Naive B cell (primary cell): ENCODE data around the gene PLVAP. TPM values are rescaled to one million over a fixed set of nuclear protein-coding genes. Genes with fewer than 3 reads are reported as not detected.
A peak's percentile ranks its signal among the peaks of the same experiment; 100 is the strongest.
"Not testable (repeated sequence)": the region's sequence is repeated elsewhere in the genome, so short reads cannot be mapped to it uniquely, and the experiment has no call there.

ENCODE experiments used
- ATAC-seq, 2 donors: fragments of 150-1000 bp; cut with Tn5 transposase; 2 replicates each; pipeline ENCODE4 v1.10.0; 2021; ENCODE audit warnings: low read depth in 2 of 2, mild to moderate bottlenecking in 2 of 2, moderate library complexity in 2 of 2
- DNase-seq: peaks from one replicate; pipeline ENCODE4 v3.0.0; 2022
- H3K27ac Mint-ChIP-seq, 6 donors: one replicate each; pipeline ENCODE4 v1.8.0; 2020 to 2022; ENCODE audit warnings: mild to moderate bottlenecking in 6 of 6, mixed read lengths in 6 of 6, moderate library complexity in 5 of 6, inconsistent platforms in 2 of 6
- H3K27me3 Mint-ChIP-seq, 3 donors: one replicate each; pipeline ENCODE4 v1.8.0; 2021 to 2022; ENCODE audit warnings: mixed read lengths in 3 of 3, mild to moderate bottlenecking in 1 of 3
- H3K36me3 Mint-ChIP-seq, 2 donors: one replicate each; pipeline ENCODE4 v1.8.0; 2020 to 2022; ENCODE audit warnings: mixed read lengths in 2 of 2, inconsistent platforms in 1 of 2, mild to moderate bottlenecking in 1 of 2
- H3K4me1 Mint-ChIP-seq, 3 donors: one replicate each; pipeline ENCODE4 v1.8.0; 2020 to 2022; ENCODE audit warnings: mixed read lengths in 3 of 3, inconsistent platforms in 1 of 3, mild to moderate bottlenecking in 1 of 3, moderate library complexity in 1 of 3
- H3K4me3 Mint-ChIP-seq, 8 donors: one replicate each; pipeline ENCODE4 v1.8.0; 2020 to 2022; ENCODE audit warnings: mild to moderate bottlenecking in 8 of 8, mixed read lengths in 8 of 8, moderate library complexity in 8 of 8, inconsistent platforms in 2 of 8
- H3K9me3 Mint-ChIP-seq, 7 donors: one replicate each; pipeline ENCODE4 v1.8.0; 2020 to 2022; ENCODE audit warnings: mixed read lengths in 7 of 7, mild to moderate bottlenecking in 5 of 7, inconsistent platforms in 2 of 7, moderate library complexity in 1 of 7
- polyA plus RNA-seq, 6 donors: library from polyadenylated mRNA; unstranded; fragments of 300-500 nt; fragmentation: Illumina TruSeq; gene quantifications; one replicate each; pipeline ENCODE4 v1.2.3, GENCODE V29; 2021; ENCODE audit warnings: low read depth in 6 of 6

PLVAP gene
- polyA plus RNA-seq, 6 donors from 2014 or later = not detected

DNA sequence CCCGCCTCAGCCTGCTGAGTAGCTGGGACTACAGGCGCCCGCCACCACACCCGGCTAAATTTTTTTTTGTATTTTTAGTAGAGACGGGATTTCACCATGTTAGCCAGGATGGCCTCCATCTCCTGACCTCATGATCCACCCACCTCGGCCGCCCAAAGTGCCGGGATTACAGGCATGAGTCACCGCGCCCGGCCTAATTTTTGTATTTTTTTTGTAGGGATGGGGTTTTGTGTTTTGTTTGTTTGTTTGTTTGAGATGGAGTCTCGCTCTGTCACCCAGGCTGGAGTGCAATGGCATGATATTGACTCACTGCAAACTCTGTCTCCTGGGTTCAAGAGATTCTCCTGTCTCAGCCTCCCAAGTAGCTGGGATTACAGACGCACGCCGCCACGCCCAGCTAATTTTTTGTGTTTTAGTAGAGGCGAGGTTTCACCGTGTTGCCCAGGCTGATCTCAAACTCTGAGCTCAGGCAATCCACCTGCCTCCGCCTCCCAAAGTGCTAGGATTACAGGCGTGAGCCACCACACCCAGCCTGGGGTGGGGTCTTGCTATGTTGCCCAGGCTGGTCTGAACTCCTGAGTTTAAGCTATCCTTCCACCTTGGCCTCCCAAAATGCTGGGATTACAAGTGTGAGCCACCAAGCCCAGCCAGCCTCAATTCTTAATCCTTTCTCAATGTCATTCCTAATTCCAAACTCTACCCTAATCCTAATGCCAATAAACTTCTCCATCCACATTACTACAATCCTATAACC is 13.1 kb downstream of the PLVAP start:
- not testable (repeated sequence) for H3K4me3 Mint-ChIP-seq, H3K9me3 Mint-ChIP-seq, H3K36me3 Mint-ChIP-seq, ATAC-seq, H3K27ac Mint-ChIP-seq, DNase-seq
- Mint-ChIP-seq H3K4me1 (peaks cover 0 to 14% (median 4%) of the 10 kb centered on the region in 3 donors), H3K27me3 (peaks cover 5 to 49% (median 33%) of the 10 kb centered on the region in 3 donors)

DNA sequence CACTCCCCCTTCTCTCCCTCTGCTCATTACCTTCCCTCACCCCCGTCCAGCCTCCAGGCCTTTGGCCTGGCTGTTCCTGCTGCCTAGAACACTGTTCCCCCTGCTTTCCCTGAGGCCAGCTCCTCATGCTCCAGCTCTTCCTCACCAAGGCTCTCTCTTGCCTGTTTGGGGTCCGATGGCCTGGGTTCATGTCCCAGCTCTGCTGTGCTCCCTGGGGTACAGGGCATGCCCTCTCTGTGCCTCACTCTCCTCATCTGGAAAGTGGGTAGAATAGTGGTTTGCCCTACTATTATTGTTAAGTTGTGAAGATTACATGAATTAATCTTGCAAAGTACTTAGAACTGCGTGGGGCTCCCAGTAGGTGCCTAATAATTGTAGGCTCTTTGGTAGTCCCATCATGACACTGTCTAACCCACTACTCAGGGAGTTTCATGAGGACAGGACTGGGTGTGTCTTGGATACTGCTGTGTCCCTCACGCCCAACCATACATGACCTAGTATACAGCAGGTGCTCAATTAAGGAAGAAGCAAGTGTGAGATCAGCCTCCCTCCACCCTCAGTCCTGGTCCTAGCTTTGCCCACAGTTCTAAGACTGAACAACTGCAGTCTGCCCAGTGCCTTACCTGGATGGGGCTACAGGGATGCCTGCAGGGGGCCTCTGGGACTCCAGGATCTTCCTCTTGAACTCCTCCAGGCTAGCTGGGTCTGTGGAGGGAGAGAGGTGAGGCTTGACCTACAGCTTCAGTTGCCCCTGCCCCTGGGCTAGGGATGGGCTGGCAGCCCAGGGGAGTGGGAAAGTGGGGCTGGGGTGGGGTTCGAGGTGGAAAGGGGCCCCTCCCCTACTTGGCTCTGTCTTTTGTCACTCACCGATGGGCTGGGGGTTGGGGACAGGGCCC is 17.0 kb downstream of the PLVAP start:
- no peaks in the 10 kb centered on the region for H3K36me3 Mint-ChIP-seq
- peaks cover 0 to 8% (median 0%) of the 10 kb centered on the region in 3 donors for H3K4me1 Mint-ChIP-seq

DNA sequence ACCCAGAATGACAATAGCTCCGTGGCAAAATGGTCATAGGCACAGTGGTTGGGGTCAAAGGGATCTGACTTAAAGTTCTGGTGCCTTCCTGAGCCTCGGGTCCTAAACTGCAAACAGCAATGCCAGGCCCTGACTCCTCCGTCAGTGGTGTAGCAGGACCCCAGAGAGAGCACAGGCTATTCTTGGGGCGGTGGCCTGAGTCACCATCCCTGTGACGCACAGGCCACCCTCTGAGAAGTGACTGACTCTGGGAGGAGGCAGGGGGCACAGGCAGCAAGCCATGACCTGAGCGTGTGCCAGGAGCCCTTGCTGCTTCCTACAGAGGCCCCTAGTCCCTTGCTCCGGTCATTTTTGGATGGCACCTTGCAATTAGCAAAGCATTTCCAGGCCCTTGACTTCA is 18.7 kb downstream of the PLVAP start:
- ATAC-seq (no peak), DNase-seq (no peak)
- no peak overlapping the region for H3K4me3 Mint-ChIP-seq
- H3K27ac Mint-ChIP-seq = no peak overlapping the region
- H3K4me1 Mint-ChIP-seq = peaks cover 0 to 8% (median 0%) of the 10 kb centered on the region in 3 donors
- peaks cover under 1 to 34% (median 18%) of the 10 kb centered on the region in 3 donors for H3K27me3 Mint-ChIP-seq
- no peaks in the 10 kb centered on the region for H3K36me3 Mint-ChIP-seq
- H3K9me3 Mint-ChIP-seq = no peaks in the 10 kb centered on the region

More for the DNA sequence above, 17.0 kb downstream of the PLVAP start:
- Mint-ChIP-seq H3K4me3 (peak overlapping the region in 1 of 8 donors; percentile 29), H3K9me3 (no peaks in the 10 kb centered on the region), H3K27ac (peak overlapping the region in 1 of 6 donors; percentile 70), H3K27me3 (peaks cover 5 to 39% (median 23%) of the 10 kb centered on the region in 3 donors)
- no peak for DNase-seq
- ATAC-seq = no peak

DNA sequence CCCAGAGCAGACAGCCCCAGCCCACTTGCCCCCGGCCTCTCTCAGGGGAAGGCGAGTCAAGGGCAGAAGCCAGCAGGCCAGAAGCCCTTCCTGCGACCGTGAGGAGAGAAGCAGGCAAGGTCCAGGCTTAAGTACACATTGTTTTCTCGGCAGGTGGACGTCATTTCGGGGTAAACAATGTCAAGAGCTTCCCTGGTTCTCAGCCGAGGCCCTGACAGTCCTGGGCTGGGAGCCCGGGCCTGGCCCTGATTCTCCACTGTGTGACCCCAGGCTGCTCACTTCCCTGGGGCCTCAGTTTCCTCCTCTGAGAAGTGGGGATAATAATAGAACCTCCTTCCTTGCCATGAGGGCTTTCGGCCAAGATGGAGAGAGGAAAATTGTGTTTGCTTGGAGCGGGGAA is 19.4 kb downstream of the PLVAP start:
- peaks cover 4 to 37% (median 24%) of the 10 kb centered on the region in 3 donors for H3K27me3 Mint-ChIP-seq
- no peak for ATAC-seq

GRCh38 chr19:17357078-17357666 is 20.0 kb downstream of the PLVAP start:
- Mint-ChIP-seq H3K4me1 (peaks cover 0 to 6% (median 0%) of the 10 kb centered on the region in 3 donors), H3K36me3 (no peaks in the 10 kb centered on the region), H3K4me3 (no peak overlapping the region), H3K27me3 (peaks cover 4 to 37% (median 23%) of the 10 kb centered on the region in 3 donors), H3K9me3 (no peaks in the 10 kb centered on the region), H3K27ac (no peak overlapping the region)
- ATAC-seq (no peak), DNase-seq (no peak)

More for the DNA sequence above, 19.4 kb downstream of the PLVAP start:
- Mint-ChIP-seq H3K27ac (peak overlapping the region in 1 of 6 donors; percentile 72), H3K9me3 (no peaks in the 10 kb centered on the region), H3K4me3 (no peak overlapping the region), H3K36me3 (no peaks in the 10 kb centered on the region), H3K4me1 (peaks cover 0 to 10% (median 0%) of the 10 kb centered on the region in 3 donors)
- DNase-seq = no peak

GRCh38 chr19:17353386-17353785 is 23.8 kb downstream of the PLVAP start:
- DNase-seq (no peak), ATAC-seq (no peak)
- Mint-ChIP-seq H3K36me3 (no peaks in the 10 kb centered on the region), H3K27me3 (peaks cover 22 to 51% (median 32%) of the 10 kb centered on the region in 3 donors), H3K4me3 (no peak overlapping the region), H3K4me1 (peaks cover 0 to 14% (median 5%) of the 10 kb centered on the region in 3 donors), H3K27ac (no peak overlapping the region), H3K9me3 (no peaks in the 10 kb centered on the region)

GRCh38 chr19:17352608-17353280 is 24.4 kb downstream of the PLVAP start:
- no peak for ATAC-seq
- DNase-seq = no peak
- Mint-ChIP-seq H3K36me3 (no peaks in the 10 kb centered on the region), H3K9me3 (no peaks in the 10 kb centered on the region), H3K4me3 (no peak overlapping the region), H3K27me3 (peaks cover 25 to 57% (median 37%) of the 10 kb centered on the region in 3 donors), H3K4me1 (peaks cover 0 to 14% (median 5%) of the 10 kb centered on the region in 3 donors), H3K27ac (no peak overlapping the region)

- Mint-ChIP-seq H3K27ac (no peak overlapping the region), H3K27me3 (peaks cover 27 to 65% (median 42%) of the 10 kb centered on the region in 3 donors), H3K4me3 (peak overlapping the region in 1 of 8 donors; percentile 66), H3K9me3 (no peaks in the 10 kb centered on the region), H3K36me3 (no peaks in the 10 kb centered on the region), H3K4me1 (peaks cover 5 to 14% (median 6%) of the 10 kb centered on the region in 3 donors)
- ATAC-seq (no peak), DNase-seq (no peak)
Measured at GRCh38 chr19:17351815-17352435, 25.2 kb downstream of the PLVAP start.

- no peaks in the 10 kb centered on the region for H3K36me3 Mint-ChIP-seq
- peaks cover 9 to 22% (median 16%) of the 10 kb centered on the region in 3 donors for H3K4me1 Mint-ChIP-seq
- H3K9me3 Mint-ChIP-seq = no peaks in the 10 kb centered on the region
- H3K27me3 Mint-ChIP-seq = peaks cover 27 to 66% (median 39%) of the 10 kb centered on the region in 3 donors
- no peak overlapping the region for H3K27ac Mint-ChIP-seq
- DNase-seq = no peak
- ATAC-seq = no peak
- no peak overlapping the region for H3K4me3 Mint-ChIP-seq
Measured at GRCh38 chr19:17348700-17349099, 28.4 kb downstream of the PLVAP start.

DNA sequence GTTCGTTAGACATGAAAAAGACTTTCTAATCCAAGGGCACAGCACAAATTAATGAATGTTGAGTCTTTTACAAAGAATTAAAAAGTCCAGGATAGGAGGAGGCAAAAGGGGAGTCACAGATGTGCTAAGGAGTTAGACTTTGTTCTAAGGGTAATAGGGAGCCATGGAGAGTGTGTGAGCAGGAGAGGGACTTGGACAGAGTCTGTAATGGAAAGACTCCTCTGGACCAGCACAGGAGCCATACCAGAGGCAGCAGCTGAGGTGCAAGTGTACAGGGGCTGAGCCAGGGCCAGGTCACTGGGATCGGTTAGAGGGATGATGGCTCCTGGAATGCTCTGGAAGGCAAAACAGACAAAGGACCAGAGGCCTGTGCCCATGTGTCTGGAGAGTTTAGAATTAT is 29.3 kb downstream of the PLVAP start:
- no peak for ATAC-seq
- peaks cover 4 to 22% (median 17%) of the 10 kb centered on the region in 3 donors for H3K4me1 Mint-ChIP-seq
- no peaks in the 10 kb centered on the region for H3K9me3 Mint-ChIP-seq
- DNase-seq = no peak
- peaks cover 22 to 58% (median 31%) of the 10 kb centered on the region in 3 donors for H3K27me3 Mint-ChIP-seq
- H3K4me3 Mint-ChIP-seq = no peak overlapping the region
- peak overlapping the region in 1 of 6 donors; percentile 53 for H3K27ac Mint-ChIP-seq
- no peaks in the 10 kb centered on the region for H3K36me3 Mint-ChIP-seq

DNA sequence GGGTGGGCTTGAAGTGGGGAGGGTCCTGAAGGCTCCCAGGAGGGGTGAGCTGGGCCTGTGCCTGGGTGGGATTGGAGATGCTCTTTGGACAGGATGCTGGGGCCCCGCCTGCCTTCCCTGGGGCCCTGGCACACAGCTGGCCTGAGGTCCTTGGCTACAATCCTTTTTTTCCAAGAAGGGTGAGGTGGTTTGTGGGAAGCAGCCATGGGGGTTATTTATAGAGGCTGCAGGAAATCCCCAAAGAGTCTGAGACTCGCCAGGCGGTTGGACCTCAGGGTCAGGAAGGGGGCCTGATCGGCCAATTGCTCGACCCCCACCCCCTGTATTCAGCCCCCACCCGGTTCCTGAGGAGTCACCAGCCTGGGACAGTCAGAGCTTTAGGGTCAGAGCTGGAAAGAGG is 29.8 kb downstream of the PLVAP start:
- Mint-ChIP-seq H3K9me3 (no peaks in the 10 kb centered on the region), H3K4me3 (peak overlapping the region in 1 of 8 donors; percentile 22), H3K27me3 (peaks cover 22 to 53% (median 26%) of the 10 kb centered on the region in 3 donors), H3K36me3 (no peaks in the 10 kb centered on the region), H3K27ac (no peak overlapping the region), H3K4me1 (peaks cover 4 to 22% (median 19%) of the 10 kb centered on the region in 3 donors)
- DNase-seq (no peak), ATAC-seq (no peak)

GRCh38 chr19:17346109-17346671 is 31.0 kb downstream of the PLVAP start:
- H3K27me3 Mint-ChIP-seq = peaks cover 14 to 42% (median 14%) of the 10 kb centered on the region in 3 donors
- no peaks in the 10 kb centered on the region for H3K9me3 Mint-ChIP-seq
- DNase-seq (peak; percentile 73), ATAC-seq (peak; percentile 90 to 97)
- H3K27ac Mint-ChIP-seq = no peak overlapping the region
- no peaks in the 10 kb centered on the region for H3K36me3 Mint-ChIP-seq
- peaks cover 4 to 19% (median 14%) of the 10 kb centered on the region in 3 donors for H3K4me1 Mint-ChIP-seq
- H3K4me3 Mint-ChIP-seq = peak overlapping the region in 1 of 8 donors; percentile 36
